NCI-H2107 treated with DMSO at 0.1 percent for 48 hours (cell line): Measurements from ENCODE around the gene RTEL1.

Source experiments
- DNase-seq: peaks from one replicate; lab custom pipeline; 2025; ENCODE audit not compliant: unreplicated experiment; lab: John Stamatoyannopoulos, UW

The RTEL1 gene

DNA sequence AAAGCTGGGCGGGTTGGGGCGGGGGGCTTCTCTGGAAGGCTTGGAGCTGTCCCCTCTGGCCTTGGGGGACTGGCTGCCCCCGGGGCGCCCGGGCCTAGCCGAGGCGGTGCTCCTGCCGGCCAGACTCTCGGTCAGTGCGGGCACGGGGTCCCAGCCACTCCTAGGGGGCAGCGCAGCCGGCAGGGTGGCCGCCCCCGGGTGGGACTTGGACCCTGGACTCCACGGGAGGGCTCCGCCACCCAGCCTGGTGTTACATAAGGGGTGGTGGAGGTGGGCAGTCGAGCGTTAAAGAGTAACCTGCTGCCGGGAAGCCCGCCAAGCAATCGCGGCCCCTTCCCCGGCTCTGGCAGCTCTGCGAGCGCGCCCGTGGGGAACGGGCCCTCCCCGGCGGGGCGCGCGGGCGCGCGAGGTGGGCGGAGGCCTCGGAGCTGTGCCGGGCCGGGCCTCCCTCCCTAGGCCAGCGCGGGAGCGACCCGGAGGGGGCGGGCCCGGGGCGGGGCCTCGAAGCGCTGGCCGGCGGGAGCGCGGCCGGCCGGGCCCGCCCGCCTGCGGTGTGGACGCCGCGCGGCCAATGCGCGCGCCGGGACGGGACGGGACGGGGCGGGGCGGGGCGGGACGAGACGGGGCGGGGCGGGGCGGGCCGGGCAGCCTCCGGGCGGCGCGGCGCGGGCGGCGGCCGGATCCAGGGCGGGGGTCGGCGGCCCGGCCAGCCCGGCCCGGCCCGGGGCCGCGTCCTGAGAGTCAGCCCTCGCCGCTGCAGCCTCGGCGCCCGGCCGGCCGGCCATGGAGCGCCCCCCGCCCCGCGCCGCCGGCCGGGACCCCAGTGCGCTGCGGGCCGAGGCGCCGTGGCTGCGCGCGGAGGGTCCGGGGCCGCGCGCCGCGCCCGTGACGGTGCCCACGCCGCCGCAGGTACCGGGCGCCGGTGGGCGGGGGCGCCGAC, 81.3 kb downstream of the RTEL1 start, which contains the start of gene SLC2A4RG:
Gene SLC2A4RG, plus strand, starts transcription at position 647 of the 940 bp plus-strand sequence. Its CDS starts 137 bp downstream, at position 784.
- DNase-seq: no peak

DNA sequence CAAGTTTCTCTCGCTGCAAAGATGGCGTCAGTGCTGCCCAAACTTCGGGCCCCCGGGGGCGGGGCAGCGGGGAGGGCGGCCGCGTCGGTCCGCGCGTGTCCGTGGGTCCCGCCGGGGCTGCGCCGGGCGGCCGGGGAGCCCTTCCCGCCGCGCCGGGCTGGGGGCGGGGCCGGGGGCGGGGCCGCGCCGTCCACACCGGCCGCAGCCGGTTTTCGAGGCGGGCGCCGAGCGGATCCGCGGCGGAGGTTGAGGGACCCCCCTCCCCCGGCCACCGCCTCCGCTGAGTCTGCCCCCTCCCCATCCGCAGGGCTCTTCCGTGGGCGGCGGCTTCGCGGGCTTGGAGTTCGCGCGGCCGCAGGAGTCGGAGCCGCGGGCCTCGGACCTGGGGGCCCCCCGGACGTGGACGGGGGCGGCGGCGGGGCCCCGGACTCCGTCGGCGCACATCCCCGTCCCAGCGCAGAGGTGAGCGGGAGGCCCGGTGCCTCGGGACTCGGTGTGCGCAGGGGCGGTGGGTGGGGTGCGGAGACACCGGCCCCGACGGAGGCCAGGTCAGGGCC, 82.0 kb downstream of the RTEL1 start:
- DNase-seq: no peak

DNA sequence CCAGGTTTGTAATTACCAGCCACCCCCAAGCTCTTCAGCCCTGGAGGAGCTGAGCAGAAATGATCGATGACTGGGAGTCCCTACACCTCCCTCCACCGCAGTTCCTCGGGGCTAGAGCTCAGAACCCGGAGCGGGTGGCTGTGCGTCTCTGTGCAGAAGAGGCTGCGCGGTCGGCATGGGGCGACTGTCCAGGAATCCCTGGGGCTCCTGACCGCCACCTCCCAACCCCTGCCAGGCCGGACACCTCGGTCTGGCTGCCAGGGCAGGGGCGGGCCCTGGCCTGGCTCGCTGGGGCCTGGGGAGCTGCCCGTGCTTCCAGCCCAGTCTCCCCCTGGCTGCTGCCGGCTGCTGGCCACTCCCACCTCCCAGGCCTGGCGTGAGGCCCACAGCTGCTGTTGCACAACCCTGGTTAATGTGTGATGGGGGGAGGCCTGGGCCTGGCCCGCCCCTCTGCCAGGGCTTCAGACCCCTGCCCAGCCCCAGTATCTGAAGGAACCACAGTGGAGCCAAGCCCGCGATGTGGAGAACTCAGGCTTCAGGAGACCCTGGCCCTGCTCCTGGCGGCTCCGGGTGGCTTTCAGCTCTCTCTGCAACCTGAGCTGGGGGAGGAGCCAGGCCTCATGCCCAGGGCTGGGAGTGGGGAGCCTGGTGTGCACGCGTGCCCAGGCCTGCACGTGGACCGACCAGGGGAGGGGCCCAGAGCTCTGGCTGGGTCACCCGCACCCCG, 82.7 kb downstream of the RTEL1 start:
- DNase-seq: peak; percentile 85

DNA sequence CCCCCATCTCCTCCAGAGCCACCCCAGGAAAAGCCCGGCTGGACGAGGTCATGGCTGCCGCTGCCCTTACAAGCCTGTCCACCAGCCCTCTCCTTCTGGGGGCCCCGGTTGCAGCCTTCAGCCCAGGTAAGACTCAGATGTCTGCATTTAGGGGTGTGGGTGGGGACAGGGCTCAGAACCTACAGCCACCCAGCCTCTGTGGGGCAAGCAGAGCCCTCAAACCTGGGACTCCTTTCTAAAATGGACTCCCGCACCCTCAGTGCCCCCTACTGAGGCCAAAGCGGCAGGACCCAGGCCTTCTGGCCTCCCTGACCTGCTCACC, 83.2 kb downstream of the RTEL1 start:
- DNase-seq: no peak

DNA sequence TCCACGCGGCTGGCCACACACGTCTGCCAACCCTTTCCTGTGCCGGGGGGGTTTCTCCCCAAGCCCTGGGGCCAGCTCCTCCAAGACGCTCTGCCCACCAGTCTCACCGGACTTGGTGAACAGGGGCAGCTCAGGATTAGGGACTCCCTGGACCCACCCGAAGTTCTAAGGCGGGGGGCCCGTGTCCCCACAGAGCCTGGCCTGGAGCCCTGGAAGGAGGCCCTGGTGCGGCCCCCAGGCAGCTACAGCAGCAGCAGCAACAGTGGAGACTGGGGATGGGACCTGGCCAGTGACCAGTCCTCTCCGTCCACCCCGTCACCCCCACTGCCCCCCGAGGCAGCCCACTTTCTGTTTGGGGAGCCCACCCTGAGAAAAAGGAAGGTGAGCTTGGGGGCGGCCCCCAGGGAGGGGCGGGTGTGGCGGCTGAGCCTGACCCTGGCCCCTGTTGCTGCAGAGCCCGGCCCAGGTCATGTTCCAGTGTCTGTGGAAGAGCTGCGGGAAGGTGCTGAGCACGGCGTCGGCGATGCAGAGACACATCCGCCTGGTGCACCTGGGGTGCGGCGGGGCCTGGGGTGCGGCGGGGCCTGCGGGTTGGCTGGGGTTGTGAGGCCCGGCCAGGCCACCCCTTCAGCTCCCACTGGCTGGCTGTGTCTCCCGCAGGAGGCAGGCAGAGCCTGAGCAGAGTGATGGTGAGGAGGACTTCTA, 83.7 kb downstream of the RTEL1 start:
- no peak for DNase-seq

DNA sequence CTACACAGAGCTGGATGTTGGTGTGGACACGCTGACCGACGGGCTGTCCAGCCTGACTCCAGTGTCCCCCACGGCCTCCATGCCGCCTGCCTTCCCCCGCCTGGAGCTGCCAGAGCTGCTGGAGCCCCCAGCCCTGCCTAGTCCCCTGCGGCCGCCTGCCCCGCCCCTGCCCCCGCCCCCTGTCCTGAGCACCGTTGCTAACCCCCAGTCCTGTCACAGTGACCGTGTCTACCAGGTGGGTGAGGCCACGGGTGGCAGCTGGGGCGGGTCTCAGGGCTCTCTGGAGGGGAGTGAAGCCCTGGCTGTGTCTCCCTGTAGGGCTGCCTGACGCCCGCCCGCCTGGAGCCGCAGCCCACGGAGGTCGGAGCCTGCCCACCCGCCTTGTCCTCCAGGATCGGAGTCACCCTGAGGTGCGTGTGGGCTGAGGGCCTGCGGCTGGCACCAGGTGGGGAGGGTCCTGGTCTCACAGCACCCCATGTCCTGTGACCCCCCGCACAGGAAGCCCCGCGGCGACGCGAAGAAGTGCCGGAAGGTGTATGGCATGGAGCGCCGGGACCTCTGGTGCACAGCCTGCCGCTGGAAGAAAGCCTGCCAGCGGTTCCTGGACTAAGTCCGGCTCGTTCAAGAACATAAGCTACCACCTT, 84.4 kb downstream of the RTEL1 start:
- DNase-seq: no peak

DNA sequence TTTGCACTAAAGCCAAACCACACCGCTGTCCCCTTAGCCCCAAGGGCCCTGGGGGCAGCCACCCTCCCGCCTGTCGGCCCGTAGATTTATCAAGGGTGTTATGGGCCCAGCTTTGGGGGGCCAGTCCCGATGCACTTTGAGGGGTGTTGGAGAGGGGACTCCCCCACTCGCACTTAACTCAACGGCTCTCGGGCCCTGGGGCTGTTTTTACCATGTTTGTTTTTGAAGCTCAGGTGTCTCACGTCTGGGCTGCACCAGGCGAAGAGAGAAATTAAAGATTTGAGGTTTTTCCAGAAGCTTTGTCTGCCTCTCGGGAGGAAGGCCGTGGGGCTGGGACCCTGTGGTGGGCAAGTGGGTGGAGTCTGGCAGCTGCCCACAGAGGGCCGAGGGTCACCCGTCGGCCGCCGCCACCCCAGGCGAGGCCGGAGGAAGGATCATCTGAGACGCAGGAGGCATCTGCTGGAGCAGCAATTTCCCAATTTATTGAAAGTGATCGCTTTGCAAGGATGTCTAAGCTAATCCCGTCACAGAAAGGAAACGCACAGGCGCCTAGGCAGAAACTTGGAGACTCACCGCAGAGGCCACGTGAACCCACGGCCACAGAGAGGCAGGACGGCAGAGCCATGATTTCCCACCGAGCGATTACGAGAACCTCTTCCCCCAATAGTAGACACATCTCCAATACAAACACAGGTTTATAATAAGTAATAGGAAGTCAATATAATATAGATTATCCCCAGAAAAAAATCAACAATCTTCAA, 85.3 kb downstream of the RTEL1 start:
- no peak for DNase-seq

DNA sequence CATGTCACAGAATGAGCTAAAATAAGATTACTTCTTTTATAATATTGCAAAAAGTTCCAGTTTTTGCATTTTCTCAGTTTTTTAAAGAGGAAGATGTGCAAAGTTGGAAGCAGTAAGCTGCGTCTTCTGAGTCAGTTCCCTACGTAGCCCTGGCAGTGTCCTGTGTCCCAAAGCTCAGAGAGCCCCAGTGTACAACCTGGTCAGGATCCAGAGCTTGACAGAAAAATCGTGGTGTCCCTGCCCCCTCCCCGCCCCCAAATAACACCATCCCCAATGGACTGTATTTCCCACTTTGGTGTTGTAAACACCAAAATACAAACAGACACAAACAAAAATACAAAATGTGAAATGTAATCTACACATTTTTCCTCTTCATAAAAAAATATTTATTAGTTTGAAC, 86.0 kb downstream of the RTEL1 start:
- no peak for DNase-seq

DNA sequence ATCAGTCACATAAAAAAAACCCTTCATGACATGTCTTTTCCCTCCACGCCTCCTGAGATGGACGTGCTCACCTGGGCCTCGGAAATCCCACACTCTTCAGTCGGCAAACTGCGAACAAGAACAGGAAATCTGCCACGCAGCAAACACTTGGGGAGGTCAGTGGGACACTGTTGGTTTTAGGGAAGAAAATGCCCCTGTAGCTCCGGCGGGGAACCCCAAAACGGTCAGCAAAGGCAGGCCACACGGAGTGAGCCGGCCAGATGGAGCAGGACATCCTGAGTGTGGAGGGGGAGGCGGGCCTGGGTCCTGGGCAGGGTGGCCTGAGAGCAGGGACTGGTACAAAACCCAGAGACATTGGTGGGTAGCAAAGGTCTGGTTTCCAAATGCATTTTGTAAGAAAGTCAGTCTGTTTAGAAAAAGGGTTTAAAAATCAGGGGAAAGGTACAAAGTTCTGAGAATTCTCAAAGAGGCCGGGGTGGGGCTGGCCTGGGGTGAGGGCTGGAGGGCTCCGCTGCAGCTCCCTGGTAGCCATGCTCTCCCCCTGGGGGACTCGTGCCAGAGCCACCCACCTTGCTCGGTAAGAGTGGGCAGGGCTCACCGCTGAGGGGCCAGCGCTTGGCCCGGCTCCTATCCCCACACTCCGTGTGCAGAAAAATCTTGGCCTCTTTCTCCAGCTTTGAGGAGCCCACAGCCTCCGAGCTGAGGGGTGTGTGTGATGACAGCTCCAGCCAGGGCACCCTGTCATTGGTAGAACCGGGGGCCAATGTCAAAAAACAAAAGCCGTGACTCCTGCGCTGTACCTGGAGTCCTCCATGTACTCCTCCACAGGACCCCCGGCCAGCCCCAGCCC, 86.7 kb downstream of the RTEL1 start:
- no peak for DNase-seq

DNA sequence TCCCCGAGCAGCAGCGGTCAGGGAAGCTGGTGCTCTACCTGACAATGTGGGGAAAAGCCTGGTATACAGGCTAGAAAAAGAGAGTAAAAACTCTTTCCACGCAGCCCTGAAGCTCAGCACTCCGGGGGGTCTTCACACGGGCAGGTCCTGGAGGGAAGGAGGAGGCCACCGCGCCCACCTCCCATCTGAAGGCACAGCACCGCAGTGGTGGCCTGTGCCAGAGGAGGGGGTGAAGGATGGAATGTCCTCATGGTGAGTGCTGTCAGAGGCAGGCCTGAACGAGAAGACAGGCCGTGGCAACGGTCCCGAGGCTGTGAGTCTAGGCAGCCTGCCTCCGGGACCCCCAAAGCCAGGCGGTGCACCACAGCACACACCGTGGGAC, 87.3 kb downstream of the RTEL1 start:
- DNase-seq: no peak
